IMR-90 (cell line): Measurements from ENCODE around the gene GRAMD4. TPM values are rescaled to one million over a fixed set of nuclear protein-coding genes. Genes with fewer than 3 reads are reported as not detected.

Source experiments
- ATAC-seq: fragments of 200-7000 bp; cut with Tn5 transposase; 2 replicates; pipeline ENCODE4 v1.9.1; 2020; ENCODE audit warnings: low read depth, mild to moderate bottlenecking, moderate library complexity
- BruUV-seq: library from RNA; stranded (reverse); fragments of 400-500 nt; replicated peaks from 2 replicates; lab custom pipeline; 2021; lab: Mats Ljungman, UMichigan
- CTCF ChIA-PET: fragments of 300-600 bp; formaldehyde crosslinking; extraction: SDS; loops from one replicate; lab custom pipeline; 2021; ENCODE audit warnings: antibody characterized with exemption; lab: Yijun Ruan, JAX
- POLR2A ChIA-PET: fragments of 300-600 bp; sonication (Branson Sonifier 250); formaldehyde crosslinking; loops from one replicate; lab custom pipeline; 2022; ENCODE audit warnings: antibody characterized with exemption; ENCODE audit not compliant: unreplicated experiment; lab: Charles Lee
- DNase-seq: peaks from one replicate; pipeline ENCODE4 v3.0.0; 2013
- H2AFZ ChIP-seq: replicated peaks from 2 replicates; pipeline ENCODE3; 2013; ENCODE audit warnings: low read length, mild to moderate bottlenecking; ENCODE audit not compliant: poor library complexity
- H2AK5ac ChIP-seq: 2 replicates; pipeline ENCODE4 v1.6.1; 2013; ENCODE audit warnings: low read depth, low read length, inconsistent platforms
- H2AK9ac ChIP-seq: replicated peaks from 2 replicates; pipeline ENCODE3; 2013; ENCODE audit warnings: mild to moderate bottlenecking, low read depth, low read length, moderate library complexity; ENCODE audit not compliant: poor library complexity
- H2BK120ac ChIP-seq: 2 replicates; pipeline ENCODE4 v1.6.1; 2013; ENCODE audit warnings: low read depth, low read length, inconsistent platforms
- H2BK15ac ChIP-seq: 3 replicates; pipeline ENCODE4 v1.6.1; 2013; ENCODE audit warnings: low read depth, low read length, inconsistent platforms
- H2BK20ac ChIP-seq: 2 replicates; pipeline ENCODE4 v1.6.1; 2013; ENCODE audit warnings: low read depth, mild to moderate bottlenecking, inconsistent platforms, low read length, moderate library complexity
- H2BK5ac ChIP-seq: 2 replicates; pipeline ENCODE4 v1.6.1; 2013; ENCODE audit warnings: mild to moderate bottlenecking, low read depth, low read length, inconsistent platforms; ENCODE audit not compliant: poor library complexity, severe bottlenecking
- H3K14ac ChIP-seq: replicated peaks from 2 replicates; pipeline ENCODE4 v1.6.1; 2013; ENCODE audit warnings: low read depth, low read length, inconsistent platforms
- H3K18ac ChIP-seq: 2 replicates; pipeline ENCODE4 v1.6.1; 2013; ENCODE audit warnings: low read depth, low read length, control low read depth
- H3K23ac ChIP-seq: 2 replicates; pipeline ENCODE4 v1.6.1; 2013; ENCODE audit warnings: low read depth, low read length, inconsistent platforms
- H3K27ac ChIP-seq: 2 replicates; pipeline ENCODE4 v1.5.1; 2013; ENCODE audit warnings: mild to moderate bottlenecking, control low read depth, low read length; ENCODE audit not compliant: insufficient read depth
- H3K27me3 ChIP-seq: 2 replicates; pipeline ENCODE4 v1.6.1; 2013; ENCODE audit warnings: low read length; ENCODE audit not compliant: control insufficient read depth, insufficient read depth
- H3K36me3 ChIP-seq: 2 replicates; pipeline ENCODE4 v1.6.1; 2013; ENCODE audit warnings: low read length, mixed read lengths; ENCODE audit not compliant: control insufficient read depth, insufficient read depth
- H3K4ac ChIP-seq: 2 replicates; pipeline ENCODE4 v1.6.1; 2013; ENCODE audit warnings: low read depth, low read length, inconsistent platforms
- H3K4me1 ChIP-seq: 2 replicates; pipeline ENCODE4 v1.6.1; 2013; ENCODE audit warnings: low read length, mixed read lengths; ENCODE audit not compliant: control insufficient read depth, insufficient read depth
- H3K4me2 ChIP-seq: 2 replicates; pipeline ENCODE4 v1.6.1; 2013; ENCODE audit warnings: low read depth, mild to moderate bottlenecking, control low read depth, low read length, moderate library complexity
- H3K4me3 ChIP-seq: 2 replicates; pipeline ENCODE4 v1.5.1; 2013; ENCODE audit warnings: low read depth, mild to moderate bottlenecking, control low read depth, low read length, moderate library complexity; ENCODE audit not compliant: insufficient read depth
- H3K56ac ChIP-seq: 2 replicates; pipeline ENCODE4 v1.6.1; 2013; ENCODE audit warnings: low read length, inconsistent platforms; ENCODE audit not compliant: insufficient read depth; ENCODE audit errors: extremely low read depth
- H3K79me1 ChIP-seq, 2 experiments: 2 replicates each; pipeline ENCODE4 v1.6.1; 2013; ENCODE audit warnings: low read length in 2 of 2, inconsistent platforms in 1 of 2, low read depth in 1 of 2
- H3K9ac ChIP-seq: 2 replicates; pipeline ENCODE4 v1.6.1; 2013; ENCODE audit warnings: low read depth, low read length, control low read depth
- H3K9me1 ChIP-seq: 2 replicates; pipeline ENCODE4 v1.6.1; 2013; ENCODE audit warnings: low read length, inconsistent platforms; ENCODE audit not compliant: insufficient read depth
- H3K9me3 ChIP-seq: 2 replicates; pipeline ENCODE4 v1.6.1; 2013; ENCODE audit warnings: low read length; ENCODE audit not compliant: control insufficient read depth, insufficient read depth
- H4K20me1 ChIP-seq: 2 replicates; pipeline ENCODE4 v1.6.1; 2013; ENCODE audit warnings: low read length, inconsistent platforms; ENCODE audit not compliant: insufficient read depth
- H4K5ac ChIP-seq: 2 replicates; pipeline ENCODE4 v1.6.1; 2013; ENCODE audit warnings: mild to moderate bottlenecking, low read depth, low read length, control low read depth
- H4K8ac ChIP-seq, 2 experiments: 2 replicates each; pipeline ENCODE4 v1.6.1; 2013; ENCODE audit warnings: low read depth in 2 of 2, low read length in 2 of 2, control low read depth in 1 of 2, inconsistent platforms in 1 of 2
- H4K91ac ChIP-seq: 2 replicates; pipeline ENCODE4 v1.6.1; 2013; ENCODE audit warnings: low read depth, low read length, inconsistent platforms; ENCODE audit not compliant: insufficient read depth
- CHD1 ChIP-seq: IDR thresholded peaks from 2 replicates; pipeline ENCODE4 v1.6.1; 2012; ENCODE audit warnings: low read depth, low read length, improper control_type of control experiment
- MXI1 ChIP-seq: IDR thresholded peaks from 2 replicates; pipeline ENCODE4 v1.6.1; 2012; ENCODE audit warnings: low read depth, mild to moderate bottlenecking, low read length, moderate library complexity, borderline replicate concordance
- WGBS, 2 experiments: methylation state at CpG; one replicate each; pipeline versions ENCODE4 v1.1.5 to v1.1.7; 2013; ENCODE audit warnings: missing lambda C conversion rate in 2 of 2; ENCODE audit not compliant: insufficient read length in 1 of 2; ENCODE audit errors: extremely low coverage in 2 of 2; 5-methylcytosine and 5-hydroxymethylcytosine counted together
- dilution Hi-C: fragments of 300-500 bp; cut with HindIII; formaldehyde crosslinking; loops from one replicate; pipeline ENCODE4 v1.14.3; 2018; ENCODE audit warnings: low sequenced_read_pairs; ENCODE audit not compliant: unreplicated experiment
- in situ Hi-C: fragments of 300-500 bp; cut with MboI; formaldehyde crosslinking; loops from 3 replicates; pipeline ENCODE4 v1.14.3; 2019; ENCODE audit warnings: low sequenced_read_pairs, inconsistent platforms, mixed read lengths
- intact Hi-C: fragments of 100-400 bp; cut with micrococcal nuclease; formaldehyde crosslinking; loops from 2 replicates; pipeline ENCODE4 v1.10.0; 2022
- polyA plus RNA-seq, 3 experiments: library from polyadenylated mRNA; depleted of rRNA; stranded (reverse); fragments of >200 nt; gene quantifications; 2 replicates each; pipeline ENCODE4 v1.2.3, GENCODE V29; 2012; ENCODE audit warnings: low replicate concordance in 1 of 3
- total RNA-seq: library from RNA; depleted of rRNA; stranded (reverse); fragments of >200 nt; gene quantifications from 2 replicates; pipeline ENCODE4 v1.2.3, GENCODE V29; 2012

Gene GRAMD4
- total and polyA plus RNA-seq, 2 of the 4 experiments (the other 2 are of a cell fraction) = 2.7 to 5.8 TPM

GRCh38 chr22:46607483-46608114 is 12.6 kb upstream of the GRAMD4 start:
- no peaks in the 10 kb centered on the region for H3K36me3 ChIP-seq
- POLR2A ChIA-PET = no interaction called here
- no peak for TF ChIP-seq MXI1
- TF ChIP-seq CHD1 = no peak
- no peaks in the 10 kb centered on the region for H3K9me3 ChIP-seq
- CTCF ChIA-PET = no interaction called here
- no peak overlapping the region for H2AK5ac ChIP-seq
- H2BK5ac ChIP-seq = no peak overlapping the region
- H3K56ac ChIP-seq = no peak overlapping the region
- no peak overlapping the region for H2AFZ ChIP-seq
- H4K8ac ChIP-seq = no peak overlapping the region
- H3K23ac ChIP-seq = no peak overlapping the region
- no peak overlapping the region for H3K9ac ChIP-seq
- 90% methylated on average over 24 of the region's 27 CpGs; no CpG with 5 or more reads in 1 of the 2 experiments for WGBS, 2 experiments
- H3K79me1 ChIP-seq = no peaks in the 10 kb centered on the region
- no peak overlapping the region for H2BK20ac ChIP-seq
- H3K4ac ChIP-seq = no peak overlapping the region
- H3K27me3 ChIP-seq = no peaks in the 10 kb centered on the region; the same call in 1 of the 2 replicates
- intact Hi-C loops (no loop called here), in situ Hi-C loops (no loop called here), dilution Hi-C loops (no loop called here)
- H3K18ac ChIP-seq = no peak overlapping the region
- ATAC-seq (no peak), DNase-seq (no peak)
- no peak overlapping the region for H3K14ac ChIP-seq
- no peak overlapping the region for H4K5ac ChIP-seq
- H3K4me3 ChIP-seq = no peak overlapping the region
- H2BK120ac ChIP-seq = no peak overlapping the region
- no peak overlapping the region for H4K91ac ChIP-seq
- no peak overlapping the region for H3K27ac ChIP-seq
- no peak overlapping the region for H2BK15ac ChIP-seq
- H3K4me1 ChIP-seq = peaks cover 2% of the 10 kb centered on the region; the same call in 1 of the 2 replicates
- H3K9me1 ChIP-seq = no peaks in the 10 kb centered on the region
- BruUV-seq = no TSS peak
- H3K4me2 ChIP-seq = no peak overlapping the region
- H4K20me1 ChIP-seq = peaks cover 15% of the 10 kb centered on the region
- H2AK9ac ChIP-seq = no peak overlapping the region
